SK-N-DZ (cell line): ENCODE measurements around the gene INCENP. TPM values are rescaled to one million over a fixed set of nuclear protein-coding genes. Genes with fewer than 3 reads are reported as not detected.
"Not testable (repeated sequence)": the region's sequence is repeated elsewhere in the genome, so short reads cannot be mapped to it uniquely, and the experiment has no call there.

ENCODE experiments used
- DNase-seq: peaks from one replicate; pipeline ENCODE4 v3.0.0-alpha.2; 2015; ENCODE audit warnings: low spot score
- polyA plus RNA-seq, 2 experiments: library from polyadenylated mRNA; depleted of rRNA; stranded (reverse); fragments of >200 nt; gene quantifications; 2 replicates each; pipeline ENCODE4 v1.2.3, GENCODE V29; 2014

The INCENP gene
- 69.9 and 74.7 TPM in 2 replicates for polyA plus RNA-seq (2014; cell fraction: cytosol; rRNA removed)
- polyA plus RNA-seq (2014; cell fraction: nucleus; rRNA removed), result 102 TPM in 2 replicates

DNA sequence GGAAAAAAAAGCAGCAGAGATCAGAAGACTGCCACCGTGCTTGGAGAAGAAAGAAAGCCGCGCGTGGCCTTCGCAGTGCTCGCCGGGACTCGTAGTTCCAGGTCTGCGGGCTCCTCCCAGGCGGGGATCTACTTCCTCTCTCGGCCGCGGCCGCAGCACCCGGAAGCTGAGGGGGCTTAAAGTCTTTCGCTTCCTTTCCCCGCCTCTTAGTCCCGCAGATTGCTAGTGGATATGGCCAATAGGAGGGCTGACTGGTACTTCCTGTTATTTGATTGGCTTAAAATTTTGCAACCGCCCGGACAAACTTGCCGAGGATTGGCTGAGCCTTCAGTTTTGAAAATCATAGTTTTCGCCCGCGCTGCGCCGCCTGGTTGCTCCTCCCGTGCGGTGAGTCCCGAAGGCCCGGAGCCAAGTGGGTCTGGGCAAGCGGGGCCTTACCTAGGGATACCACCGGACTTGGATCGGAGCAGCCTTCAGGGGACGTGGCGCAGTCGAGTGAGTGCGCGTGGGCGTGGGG lies at the start of gene INCENP:
INCENP (plus strand) TSS at position 343 of the 517 bp plus-strand sequence. CDS start 4,151 bp downstream, outside the sequence.
- peak; percentile 98 for DNase-seq

DNA sequence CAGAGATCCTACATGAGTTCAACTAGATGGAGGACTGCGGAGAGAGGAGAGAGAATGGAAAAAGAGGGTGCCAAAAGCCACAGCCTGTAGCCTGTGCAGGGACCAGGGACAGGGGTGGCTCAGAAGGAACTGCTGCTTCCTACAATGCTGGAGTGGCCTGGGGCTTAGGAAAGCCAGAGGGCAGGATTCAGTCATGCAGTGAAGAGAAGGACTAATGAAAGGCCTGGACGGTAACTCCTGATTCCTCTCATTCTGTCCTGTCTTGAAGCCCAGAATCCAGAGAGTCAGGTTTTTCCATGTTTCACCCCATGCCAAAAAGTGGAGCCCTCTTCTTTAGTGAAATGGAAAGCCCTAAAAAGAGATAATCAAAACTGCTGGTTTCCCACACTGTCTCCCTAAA lies 48.4 kb upstream of the INCENP start:
- no peak for DNase-seq

DNA sequence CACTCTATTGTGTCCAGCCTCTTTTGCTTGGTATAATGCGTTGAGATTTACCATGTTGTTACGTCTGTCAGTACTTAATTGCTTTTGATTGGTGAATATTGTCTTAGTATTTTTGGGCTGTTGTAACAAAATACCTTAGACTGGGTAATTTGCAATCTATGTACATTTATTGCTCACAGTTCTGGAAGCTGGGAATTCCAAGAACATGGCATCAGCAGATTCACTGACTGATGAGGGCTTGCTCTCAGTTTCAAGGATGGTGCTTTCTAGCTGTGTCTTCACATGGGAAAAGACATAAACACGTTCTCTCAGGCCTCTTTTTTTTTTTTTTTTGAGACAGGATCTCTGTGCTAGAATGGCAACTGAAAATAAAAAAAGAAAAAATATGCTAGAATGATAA lies 46.7 kb upstream of the INCENP start:
- no peak for DNase-seq

DNA sequence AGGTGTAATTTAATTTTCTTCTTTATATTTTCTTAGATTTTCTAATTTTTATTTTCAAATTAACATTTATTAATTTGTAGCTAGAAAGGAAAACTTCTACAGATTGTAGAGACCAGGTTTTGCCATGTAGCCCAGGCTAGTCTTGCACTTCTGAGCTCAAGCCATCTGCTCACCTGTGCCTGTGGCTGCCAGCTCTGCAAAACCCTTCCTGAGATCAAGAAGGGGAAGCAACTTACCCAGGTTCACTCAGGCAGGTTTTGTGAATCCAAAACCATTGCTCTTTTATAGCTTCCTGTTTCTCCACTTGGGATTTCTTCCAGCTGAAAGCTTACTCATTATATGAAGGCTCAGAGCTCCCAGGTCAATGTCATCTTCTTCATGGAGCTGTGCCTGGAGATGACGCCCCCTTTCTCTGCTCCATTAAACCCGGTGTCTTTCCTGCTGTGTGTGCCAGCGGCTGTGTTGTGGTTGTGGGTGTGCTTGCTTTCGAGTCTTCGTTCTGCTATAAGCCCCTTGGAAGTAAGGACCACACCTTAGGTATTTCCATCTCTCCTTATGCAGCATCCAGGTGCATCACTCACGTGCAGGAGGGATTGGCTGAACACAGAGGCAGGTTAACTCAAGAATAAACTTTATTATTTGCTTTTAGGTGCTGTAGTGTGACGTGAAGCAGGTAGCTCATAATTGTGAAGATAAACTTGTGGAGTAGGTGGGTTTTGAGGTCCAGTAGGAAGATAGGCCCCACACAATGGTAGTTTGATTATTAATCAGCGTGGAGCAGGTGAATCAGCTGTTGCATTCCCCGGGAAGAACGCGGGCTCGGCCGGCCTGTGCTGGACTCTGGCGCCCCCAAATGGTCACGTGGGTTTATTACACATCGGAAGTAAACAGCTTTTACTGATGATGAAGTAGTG lies 42.2 kb upstream of the INCENP start:
- peak; percentile 45 for DNase-seq

DNA sequence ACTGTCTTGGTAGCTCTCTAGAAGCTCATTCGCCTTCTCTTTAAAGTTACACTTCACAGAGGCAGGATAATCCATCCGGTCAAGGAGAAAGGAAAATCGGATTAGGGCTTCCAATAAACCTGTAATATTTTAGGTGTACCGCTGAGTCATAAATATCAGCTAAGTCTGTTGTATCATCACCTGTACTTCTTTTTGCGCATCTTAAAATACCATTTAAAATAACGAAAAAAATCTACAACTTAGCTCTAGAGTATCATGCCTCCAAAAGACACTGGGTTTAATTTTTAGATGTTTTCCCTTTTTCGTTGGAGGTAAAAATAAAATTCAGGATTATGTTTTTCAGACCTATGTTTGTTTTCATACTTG lies 41.5 kb upstream of the INCENP start:
- DNase-seq, result no peak

DNA sequence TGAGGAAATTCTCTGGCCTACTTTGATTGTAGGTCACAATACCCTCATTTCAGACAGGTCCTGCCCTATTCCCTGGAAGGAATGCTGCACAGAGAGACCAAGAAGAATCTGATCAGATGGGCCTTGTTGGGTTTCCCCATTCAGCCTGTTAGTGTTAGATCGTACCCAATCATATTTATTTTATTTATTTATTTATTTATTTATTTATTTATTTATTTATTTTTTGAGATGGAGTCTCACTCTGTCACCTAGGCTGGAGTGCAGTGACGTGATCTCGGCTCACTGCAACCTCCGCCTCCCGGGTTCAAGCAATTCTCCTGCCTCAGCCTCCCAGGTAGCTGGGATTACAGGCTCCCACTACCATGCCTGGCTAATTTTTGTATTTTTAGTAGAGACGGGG lies 39.0 kb upstream of the INCENP start:
- not testable (repeated sequence) for DNase-seq

DNA sequence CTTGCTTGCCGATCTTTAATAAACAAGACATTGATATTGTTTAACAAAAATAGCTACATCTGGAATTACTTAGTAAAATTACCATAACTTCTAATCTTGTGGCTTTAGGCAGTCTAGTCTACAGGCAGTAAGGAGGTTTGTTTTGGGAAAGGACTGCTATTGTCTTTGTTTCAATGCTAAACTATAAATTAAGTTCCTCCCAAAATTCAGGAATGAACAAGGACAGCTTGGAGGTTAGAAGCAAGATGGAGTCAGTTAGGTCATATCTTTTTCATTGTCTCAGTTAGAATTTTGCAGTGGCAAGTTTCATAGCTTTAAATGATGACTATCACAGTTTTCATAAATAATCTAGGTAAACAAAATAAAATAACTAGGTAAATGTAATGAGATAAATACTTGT lies 36.1 kb upstream of the INCENP start:
- DNase-seq, result no peak

GRCh38 chr11:62088331-62088933 lies 35.4 kb upstream of the INCENP start:
- DNase-seq, result no peak

DNA sequence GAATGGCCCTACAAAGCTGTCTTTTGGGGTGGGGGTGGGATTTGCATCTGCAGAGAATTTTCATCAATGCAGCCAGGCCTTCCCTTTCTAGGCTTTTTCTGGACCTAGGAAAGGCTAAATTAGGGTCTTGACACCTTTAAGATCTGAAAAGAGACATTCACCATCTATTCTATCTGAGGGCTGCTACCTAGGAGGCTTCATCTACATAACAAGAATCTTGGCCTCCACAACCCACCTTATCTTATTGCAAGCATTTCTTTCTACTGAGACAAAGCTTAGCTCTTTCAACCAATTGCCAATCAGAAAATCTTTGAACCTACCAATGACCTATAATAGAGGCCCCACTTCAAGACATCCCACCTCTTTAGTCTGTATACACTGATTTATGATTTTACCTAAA lies 20.7 kb upstream of the INCENP start:
- no peak for DNase-seq

DNA sequence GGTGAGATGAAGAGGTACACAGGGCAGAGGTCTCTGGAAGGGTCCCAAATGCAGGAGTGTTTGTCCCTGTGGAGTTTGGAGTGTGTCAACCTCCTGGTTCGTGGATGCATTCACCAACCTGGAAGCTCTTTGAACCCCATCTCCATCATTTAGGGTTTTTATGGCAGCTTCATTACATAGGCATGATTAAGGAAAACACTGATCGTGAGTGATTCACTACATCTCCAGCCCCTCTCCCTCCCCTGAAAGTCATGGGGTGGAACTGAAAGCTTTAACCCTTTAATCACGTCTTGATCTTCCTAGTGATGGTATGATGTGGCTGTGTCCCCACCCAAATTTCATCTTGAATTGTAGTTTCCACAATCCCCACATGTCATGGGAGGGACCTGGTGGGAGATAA lies 19.8 kb upstream of the INCENP start:
- DNase-seq, result no peak

DNA sequence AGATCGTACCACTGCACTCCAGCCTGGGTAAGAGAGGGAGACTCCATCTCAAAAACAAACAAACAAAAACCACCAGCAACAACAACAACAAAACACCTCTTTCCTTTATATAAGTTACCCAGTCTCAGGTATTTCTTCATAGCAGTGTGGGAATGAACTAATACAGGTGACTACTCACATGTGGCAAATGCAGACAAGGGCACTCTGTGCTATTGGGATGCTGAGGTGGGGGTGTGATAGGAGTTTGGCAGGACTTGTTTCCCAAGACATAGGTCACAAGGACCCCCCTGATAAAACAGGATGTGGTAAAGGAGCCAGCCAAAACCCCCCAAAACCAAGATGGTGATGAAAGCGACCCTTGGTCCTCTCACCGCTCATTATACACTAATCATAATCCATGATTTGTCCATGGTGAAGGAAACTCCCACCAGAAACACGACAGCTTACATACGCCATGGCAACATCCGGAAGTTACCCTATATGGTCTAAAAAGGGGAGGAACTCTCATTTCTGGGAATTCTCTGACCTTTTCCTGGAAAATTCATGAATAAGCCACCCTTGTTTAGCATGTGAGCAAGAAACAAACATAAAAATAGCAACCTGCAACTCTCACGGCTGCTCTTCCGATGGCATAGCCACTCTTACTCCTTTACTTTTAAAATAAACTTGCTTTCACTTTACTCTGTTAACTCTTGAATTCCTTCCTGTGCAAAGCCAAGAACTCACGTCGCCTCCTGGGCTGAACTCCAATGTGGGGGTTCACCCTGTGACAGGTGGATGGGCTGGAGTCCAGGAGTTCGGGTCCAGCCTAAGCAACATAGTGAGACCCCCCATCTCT lies 18.8 kb upstream of the INCENP start:
- DNase-seq, result no peak

- no peak for DNase-seq
Observed at GRCh38 chr11:62105667-62106191, 18.1 kb upstream of the INCENP start.

GRCh38 chr11:62108017-62108750 lies 15.6 kb upstream of the INCENP start:
- DNase-seq, result peak; percentile 69

DNA sequence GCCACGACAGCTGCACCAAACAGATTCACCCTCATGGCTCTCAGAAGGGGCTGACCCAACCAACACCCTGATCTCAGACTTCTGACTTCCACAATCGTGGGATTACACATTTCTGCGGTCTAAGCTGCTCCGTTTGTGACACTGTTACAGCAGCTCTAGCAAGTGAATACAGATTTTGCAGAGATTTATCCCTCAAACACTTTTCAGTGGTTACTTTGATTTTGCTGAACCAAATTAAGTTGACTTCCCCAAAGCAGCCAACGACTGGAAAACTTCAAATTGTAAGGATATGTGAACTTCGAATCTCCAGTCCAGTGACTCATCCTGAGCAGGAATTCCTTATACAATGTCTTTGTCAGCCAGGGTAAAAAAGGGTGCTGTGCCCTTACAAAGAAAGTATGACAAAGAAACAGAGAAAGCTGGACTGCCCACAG lies 14.8 kb upstream of the INCENP start:
- no peak for DNase-seq

DNA sequence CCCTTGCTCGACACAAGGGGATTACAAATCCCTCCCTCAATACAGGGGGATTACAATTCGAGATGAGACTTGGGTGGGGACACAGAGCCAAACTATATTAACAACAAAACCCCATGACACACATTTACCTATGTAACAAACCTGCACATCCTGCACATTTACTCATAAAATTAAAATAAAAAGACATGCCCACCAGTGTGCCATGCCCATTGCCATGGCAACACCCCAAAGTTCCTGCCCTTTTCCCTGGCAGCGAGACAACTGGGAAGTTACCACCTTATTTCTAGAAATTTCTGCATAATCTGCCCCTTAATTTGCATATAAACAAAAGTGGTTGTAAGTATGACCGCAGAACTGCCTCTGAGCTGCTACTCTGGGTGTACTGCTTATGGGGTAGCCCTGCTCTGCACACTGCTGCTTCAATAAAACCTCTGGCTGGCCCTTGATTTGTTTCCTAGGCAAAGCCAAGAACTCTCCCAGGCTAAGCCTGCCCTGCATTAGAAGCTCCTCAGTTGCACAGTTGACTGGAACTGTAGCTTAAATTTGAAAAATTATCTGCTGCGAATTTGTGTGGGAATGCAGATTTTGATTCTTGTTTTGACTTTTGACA lies 8.6 kb upstream of the INCENP start:
- no peak for DNase-seq

GRCh38 chr11:62116451-62116850 lies 7.4 kb upstream of the INCENP start:
- no peak for DNase-seq

- no peak for DNase-seq
Observed at GRCh38 chr11:62119569-62119968, 4.2 kb upstream of the INCENP start.

DNA sequence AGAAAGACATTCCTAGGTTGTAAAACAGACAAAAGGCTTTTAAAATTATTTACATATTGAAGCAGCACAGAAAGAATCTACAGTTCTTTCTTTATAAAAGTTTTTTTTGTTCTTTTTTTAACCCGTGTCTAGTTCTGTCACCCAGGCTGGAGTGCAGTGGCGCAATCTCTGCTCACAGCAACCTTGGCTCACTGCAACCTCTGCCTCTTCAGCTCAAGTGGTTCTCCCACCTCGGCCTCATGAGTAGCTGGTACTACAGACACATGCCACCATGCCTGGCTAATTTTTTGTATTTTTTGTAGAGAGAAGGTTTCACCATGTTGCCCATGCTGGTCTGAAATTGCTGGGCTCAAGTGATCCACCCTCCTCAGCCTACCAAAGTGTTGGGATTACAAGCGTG lies 3.8 kb upstream of the INCENP start:
- DNase-seq, result no peak

DNA sequence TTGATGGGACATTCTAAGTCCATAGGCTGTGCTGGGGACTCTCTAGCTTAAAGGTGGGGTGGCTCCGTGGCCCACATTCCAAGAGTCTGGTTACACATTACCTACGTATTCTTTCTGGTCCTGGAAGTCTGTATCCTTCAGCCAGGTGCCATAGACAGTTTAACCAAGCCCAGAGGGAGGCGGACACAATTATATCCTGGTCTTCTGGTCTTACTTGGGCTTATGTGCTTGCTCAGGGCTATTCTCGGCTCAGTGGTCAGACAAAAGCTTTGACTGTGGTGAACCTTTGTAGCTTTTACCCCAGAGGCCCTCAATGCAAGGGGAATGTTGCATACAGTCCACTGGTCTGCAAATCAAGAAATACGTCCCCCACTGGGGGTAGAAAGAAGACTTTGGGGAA lies 3.4 kb upstream of the INCENP start:
- DNase-seq, result no peak

GRCh38 chr11:62122076-62122475 lies 1.7 kb upstream of the INCENP start:
- no peak for DNase-seq
